NB4 (cell line): Measurements from ENCODE around the gene ARHGEF7.

Experiments used
- CTCF ChIP-seq: IDR thresholded peaks from one replicate; pipeline ENCODE4 v1.5.1; 2012; ENCODE audit warnings: low read depth, low read length
- MAX ChIP-seq: IDR thresholded peaks from 2 replicates; pipeline ENCODE4 v1.6.1; 2011; ENCODE audit warnings: low read depth, low read length
- MYC ChIP-seq: IDR thresholded peaks from 2 replicates; pipeline ENCODE4 v1.6.1; 2011; ENCODE audit warnings: low read depth, low read length
- POLR2A ChIP-seq: IDR thresholded peaks from 2 replicates; pipeline ENCODE4 v1.6.1; 2011; ENCODE audit warnings: mild to moderate bottlenecking; ENCODE audit not compliant: insufficient read length; ENCODE audit errors: extremely low read depth

GRCh38 chr13:111131611-111132010, 16.5 kb downstream of the ARHGEF7 start:
- TF ChIP-seq CTCF, result no peak
- no peak for TF ChIP-seq POLR2A
- TF ChIP-seq MAX, result no peak
- TF ChIP-seq MYC, result no peak
